H1 (cell line): ENCODE results near the gene APOA4. TPM values are rescaled to one million over a fixed set of nuclear protein-coding genes. Genes with fewer than 3 reads are reported as not detected.

Experiments used
- CTCF ChIA-PET: fragments of 300-600 bp; sonication (Branson Sonifier 250); formaldehyde crosslinking; loops from one replicate; lab custom pipeline; 2021; ENCODE audit not compliant: partially characterized antibody; lab: Charles Lee
- POLR2A ChIA-PET: fragments of 300-600 bp; sonication (Branson Sonifier 250); formaldehyde crosslinking; loops from one replicate; lab custom pipeline; 2021; ENCODE audit warnings: inconsistent platforms; ENCODE audit not compliant: partially characterized antibody; lab: Charles Lee
- DNase-seq, 2 experiments: peaks; one replicate each; pipeline versions ENCODE4 v3.0.0 to v3.0.0-alpha.2; 2010 to 2022; ENCODE audit warnings: low spot score in 2 of 2, low read depth in 1 of 2, mixed read lengths in 1 of 2
- FAIRE-seq: peaks from 2 replicates; lab custom pipeline; 2011; peaks lifted over from hg19 to GRCh38; lab: Jason Lieb, UNC
- H2AFZ ChIP-seq: 2 replicates; pipeline ENCODE4 v1.8.1; 2012; ENCODE audit warnings: low read length, inconsistent platforms
- H2AK5ac ChIP-seq: 2 replicates; pipeline ENCODE4 v1.6.1; 2013; ENCODE audit warnings: low read depth, low read length
- H2BK120ac ChIP-seq: replicated peaks from 2 replicates; pipeline ENCODE3; 2013; ENCODE audit warnings: low read depth, low read length, inconsistent platforms
- H2BK12ac ChIP-seq: 2 replicates; pipeline ENCODE4 v1.6.1; 2013; ENCODE audit warnings: low read depth, low read length
- H2BK15ac ChIP-seq: 2 replicates; pipeline ENCODE4 v1.6.1; 2013; ENCODE audit warnings: low read length
- H2BK20ac ChIP-seq: 2 replicates; pipeline ENCODE4 v1.6.1; 2013; ENCODE audit warnings: low read length
- H2BK5ac ChIP-seq: 2 replicates; pipeline ENCODE4 v1.6.1; 2013; ENCODE audit warnings: low read depth, low read length
- H3K14ac ChIP-seq: 2 replicates; pipeline ENCODE4 v1.6.1; 2013; ENCODE audit warnings: inconsistent platforms; ENCODE audit not compliant: insufficient read length
- H3K18ac ChIP-seq: 2 replicates; pipeline ENCODE4 v1.6.1; 2013; ENCODE audit warnings: low read length; ENCODE audit errors: extremely low read depth
- H3K23ac ChIP-seq: 2 replicates; pipeline ENCODE4 v1.6.1; 2013; ENCODE audit warnings: inconsistent platforms; ENCODE audit not compliant: insufficient read length
- H3K23me2 ChIP-seq: 2 replicates; pipeline ENCODE4 v1.6.1; 2013; ENCODE audit warnings: low read depth, low read length
- H3K27ac ChIP-seq: 2 replicates; pipeline ENCODE4 v1.6.1; 2011; ENCODE audit warnings: low read depth, low read length, inconsistent platforms
- H3K27me3 ChIP-seq, 4 experiments: replicated peaks in 1 of 4; 1 replicate in 1 of 4; 2 replicates in 3 of 4; pipeline versions ENCODE4 v1.6.1 to v1.8.1; 2011 to 2013; ENCODE audit warnings: low read length in 3 of 4, mild to moderate bottlenecking in 3 of 4, inconsistent platforms in 2 of 4, mixed read lengths in 2 of 4, moderate library complexity in 1 of 4; ENCODE audit not compliant: control insufficient read depth in 3 of 4, insufficient read depth in 3 of 4; ENCODE audit errors: extremely low read depth in 1 of 4
- H3K36me3 ChIP-seq, 4 experiments: 2 replicates each; pipeline versions ENCODE4 v1.6.1 to v1.8.1; 2011 to 2013; ENCODE audit warnings: mild to moderate bottlenecking in 4 of 4, low read length in 3 of 4, moderate library complexity in 2 of 4, control low read depth in 1 of 4, inconsistent platforms in 1 of 4; ENCODE audit not compliant: insufficient read depth in 4 of 4, control insufficient read depth in 2 of 4
- H3K4ac ChIP-seq: replicated peaks from 2 replicates; pipeline ENCODE3; 2013; ENCODE audit warnings: low read length, low read depth, mixed read lengths, inconsistent platforms; ENCODE audit not compliant: insufficient read length
- H3K4me1 ChIP-seq, 4 experiments: replicated peaks in 1 of 4; 1 replicate in 1 of 4; 2 replicates in 3 of 4; pipeline versions ENCODE4 v1.6.1 to v1.8.1; 2011 to 2013; ENCODE audit warnings: low read length in 3 of 4, inconsistent platforms in 2 of 4, mixed read lengths in 1 of 4; ENCODE audit not compliant: insufficient read depth in 4 of 4, control insufficient read depth in 3 of 4
- H3K4me2 ChIP-seq, 2 experiments: 2 replicates each; pipeline versions ENCODE4 v1.6.1 to v1.8.1; 2011 to 2013; ENCODE audit warnings: low read depth in 2 of 2, low read length in 2 of 2, control low read depth in 1 of 2, inconsistent platforms in 1 of 2, mild to moderate bottlenecking in 1 of 2; ENCODE audit not compliant: insufficient read depth in 1 of 2
- H3K4me3 ChIP-seq, 4 experiments: fragments of 200-600, 300-600 bp in 1 of 4; sonication (generic), shearing (Covaris generic), sonication (Bioruptor Twin) in 1 of 4; 2 replicates each; pipeline versions ENCODE4 v1.5.1 to v1.8.1; 2011 to 2016; ENCODE audit warnings: low read length in 4 of 4, low read depth in 3 of 4, control low read depth in 2 of 4, inconsistent platforms in 2 of 4, mild to moderate bottlenecking in 2 of 4, mixed read lengths in 1 of 4, moderate library complexity in 1 of 4; ENCODE audit not compliant: insufficient read depth in 2 of 4; ENCODE audit errors: extremely low read depth in 1 of 4
- H3K56ac ChIP-seq: replicated peaks from 2 replicates; pipeline ENCODE3; 2013; ENCODE audit warnings: low read depth, mild to moderate bottlenecking, mixed read lengths, low read length, inconsistent platforms; ENCODE audit not compliant: insufficient read length
- H3K79me1 ChIP-seq: 2 replicates; pipeline ENCODE4 v1.6.1; 2013; ENCODE audit warnings: low read depth, low read length, control low read depth
- H3K79me2 ChIP-seq, 2 experiments: 2 replicates each; pipeline versions ENCODE4 v1.6.1 to v1.8.1; 2012 to 2013; ENCODE audit warnings: low read length in 2 of 2, mild to moderate bottlenecking in 2 of 2, inconsistent platforms in 1 of 2; ENCODE audit not compliant: insufficient read depth in 2 of 2, control insufficient read depth in 1 of 2
- H3K9ac ChIP-seq, 4 experiments: replicated peaks in 1 of 4; 1 replicate in 1 of 4; 2 replicates in 3 of 4; pipeline versions ENCODE4 v1.6.1 to v1.8.1; 2011 to 2013; ENCODE audit warnings: low read depth in 3 of 4, low read length in 3 of 4, control low read depth in 2 of 4, mild to moderate bottlenecking in 2 of 4, moderate library complexity in 2 of 4, inconsistent platforms in 1 of 4; ENCODE audit errors: extremely low read depth in 1 of 4
- H3K9me3 ChIP-seq, 2 experiments: 2 replicates each; pipeline versions ENCODE4 v1.6.1 to v1.8.1; 2012 to 2013; ENCODE audit warnings: mild to moderate bottlenecking in 2 of 2, moderate library complexity in 2 of 2, control low read depth in 1 of 2, inconsistent platforms in 1 of 2, low read depth in 1 of 2, low read length in 1 of 2, mixed read lengths in 1 of 2; ENCODE audit not compliant: insufficient read depth in 2 of 2
- H4K20me1 ChIP-seq, 2 experiments: replicated peaks in 1 of 2; 2 replicates each; pipeline versions ENCODE3 to v1.8.1; 2011 to 2013; ENCODE audit warnings: inconsistent platforms in 2 of 2, low read length in 2 of 2, mild to moderate bottlenecking in 1 of 2; ENCODE audit not compliant: insufficient read depth in 2 of 2, control insufficient read depth in 1 of 2
- H4K5ac ChIP-seq: 2 replicates; pipeline ENCODE4 v1.6.1; 2013; ENCODE audit warnings: low read length, low read depth, mixed read lengths, inconsistent platforms; ENCODE audit not compliant: insufficient read length
- H4K8ac ChIP-seq: 2 replicates; pipeline ENCODE4 v1.8.0; 2013; ENCODE audit warnings: mild to moderate bottlenecking, moderate library complexity, low read length, inconsistent platforms; ENCODE audit not compliant: insufficient read depth; ENCODE audit errors: extremely low read depth
- H4K91ac ChIP-seq: replicated peaks from 2 replicates; pipeline ENCODE3; 2013; ENCODE audit warnings: low read length, mixed read lengths, inconsistent platforms; ENCODE audit not compliant: insufficient read length
- E2F6 ChIP-seq: IDR thresholded peaks from 2 replicates; pipeline ENCODE4 v1.6.1; 2012; ENCODE audit warnings: inconsistent platforms
- RFX5 ChIP-seq: IDR thresholded peaks from 2 replicates; pipeline ENCODE4 v1.6.1; 2011; ENCODE audit warnings: low read depth, low read length, improper control_type of control experiment, borderline replicate concordance
- SRF ChIP-seq: IDR thresholded peaks from 2 replicates; pipeline ENCODE4 v1.6.1; 2011; ENCODE audit warnings: mild to moderate bottlenecking, low read depth, low read length, moderate library complexity
- WGBS, 2 experiments: shearing (Covaris generic) in 1 of 2; methylation state at CpG; one replicate each; pipeline versions ENCODE4 v1.1.6 to v1.1.7; 2013 to 2015; ENCODE audit warnings: low lambda C conversion rate in 2 of 2, mixed read lengths in 2 of 2, inconsistent platforms in 1 of 2, low coverage in 1 of 2, missing lambda C conversion rate in 1 of 2; ENCODE audit not compliant: insufficient replicate concordance in 2 of 2, insufficient coverage in 1 of 2, insufficient read length in 1 of 2; ENCODE audit errors: extremely low coverage in 1 of 2, missing lambda C conversion rate in 1 of 2; 5-methylcytosine and 5-hydroxymethylcytosine counted together
- polyA plus RNA-seq, 7 experiments: library from polyadenylated mRNA; depleted of rRNA in 3 of 7; stranded (reverse) in 5 of 7; unstranded in 2 of 7; fragments of >200 nt in 5 of 7; fragments of 200-250 nt in 2 of 7; gene quantifications; 1 replicate in 5 of 7; 2 replicates in 1 of 7; 4 replicates in 1 of 7; pipeline versions ENCODE4 v1.2.1 to v1.2.3, GENCODE V29; 2011 to 2013; ENCODE audit warnings: missing spikeins in 2 of 7, mixed read lengths in 2 of 7
- total RNA-seq: library from RNA; stranded (reverse); fragmentation: NEBNext Ultra II Directional; extraction: Animal tissue kit (Norgen Biotek cat#: 25700); gene quantifications from 2 replicates; pipeline ENCODE4 v1.2.1, GENCODE V29; 2021

Gene APOA4
- total and polyA plus RNA-seq, 2 of the 8 experiments (the other 6 are each of a cell fraction or from before 2014, with no cell fraction given): not detected

GRCh38 chr11:116813781-116814471 is 9.2 kb downstream of the APOA4 start:
- no peak for TF ChIP-seq E2F6
- no peak for TF ChIP-seq RFX5
- TF ChIP-seq SRF: no peak
- TF ChIP-seq, all 59 proteins: peak for 0
- H3K36me3 ChIP-seq: no peaks in the 10 kb centered on the region
- no peak overlapping the region for H2AK5ac ChIP-seq
- H3K23ac ChIP-seq: no peak overlapping the region
- H3K27me3 ChIP-seq: no peaks in the 10 kb centered on the region
- H2BK5ac ChIP-seq: no peak overlapping the region
- no peaks in the 10 kb centered on the region for H4K20me1 ChIP-seq
- no peak overlapping the region for H4K91ac ChIP-seq
- H3K4me1 ChIP-seq: no peaks in the 10 kb centered on the region
- DNase-seq: no peak
- no peak overlapping the region for H2BK12ac ChIP-seq
- 72% methylated on average over 5 of the region's 5 CpGs; no CpG with 5 or more reads in 1 of the 2 experiments for WGBS, 2 experiments
- ChIA-PET CTCF (interaction anchor here (0.6 to 2.0 kb wide), 11 partner anchors 9 to 325 kb away, joined by 3 to 11 read pairs (median 5); partner anchors contain the start of genes APOA1, APOA4 and APOA5), POLR2A (interaction anchor here (1.4 kb wide), 1 partner anchor 22 kb away, joined by 3 read pairs; no protein-coding TSS in a partner anchor)
- no peak overlapping the region for H3K4ac ChIP-seq
- H4K8ac ChIP-seq: no peak overlapping the region; the same call in 1 of the 2 replicates
- FAIRE-seq: no peak
- H3K4me2 ChIP-seq: no peak overlapping the region
- H3K9me3 ChIP-seq: no peaks in the 10 kb centered on the region
- H3K79me2 ChIP-seq: no peaks in the 10 kb centered on the region
- no peaks in the 10 kb centered on the region for H3K79me1 ChIP-seq
- H3K27ac ChIP-seq: no peak overlapping the region
- no peaks in the 10 kb centered on the region; the same call in 1 of the 2 replicates for H3K23me2 ChIP-seq
- H3K56ac ChIP-seq: no peak overlapping the region
- H4K5ac ChIP-seq: no peak overlapping the region
- H2BK120ac ChIP-seq: no peak overlapping the region
- no peak overlapping the region for H2BK15ac ChIP-seq
- no peak overlapping the region for H3K18ac ChIP-seq
- H3K14ac ChIP-seq: no peak overlapping the region
- H2BK20ac ChIP-seq: no peak overlapping the region
- H3K9ac ChIP-seq: no peak overlapping the region
- H2AFZ ChIP-seq: no peak overlapping the region
- no peak overlapping the region for H3K4me3 ChIP-seq
